HepG2 (cell line): Measurements from ENCODE around the gene NPDC1. TPM values are rescaled to one million over a fixed set of nuclear protein-coding genes. Genes with fewer than 3 reads are reported as not detected.

ENCODE experiments used
- ARID4A ChIP-seq: sonication (generic); formaldehyde crosslinking; IDR thresholded peaks from 2 replicates; pipeline ENCODE4 v1.5.0; 2020; ENCODE audit warnings: mild to moderate bottlenecking, missing genetic modification reagents, borderline replicate concordance
- FOXP1 ChIP-seq, 2 experiments: fragments of 450-650 bp in 1 of 2; IDR thresholded peaks; 2 replicates each; pipeline ENCODE4 v1.6.1; 2017 to 2018; ENCODE audit warnings: antibody characterized with exemption in 1 of 2
- KDM5B ChIP-seq: sonication (generic); formaldehyde crosslinking; IDR thresholded peaks from 2 replicates; pipeline ENCODE4 v1.4.0; 2020; ENCODE audit warnings: missing genetic modification reagents, mild to moderate bottlenecking, borderline replicate concordance
- MYC ChIP-seq: sonication (generic); formaldehyde crosslinking; IDR thresholded peaks from 2 replicates; pipeline ENCODE4 v1.9.0; 2021; ENCODE audit warnings: missing genetic modification reagents, borderline replicate concordance
- NR3C1 ChIP-seq: sonication (generic); formaldehyde crosslinking; IDR thresholded peaks from 2 replicates; pipeline ENCODE4 v1.4.0; 2020; ENCODE audit warnings: missing genetic modification reagents
- PAWR ChIP-seq: sonication (generic); formaldehyde crosslinking; IDR thresholded peaks from 2 replicates; pipeline ENCODE4 v1.4.0; 2020; ENCODE audit warnings: missing genetic modification reagents, mild to moderate bottlenecking, borderline replicate concordance
- PRDM15 ChIP-seq: sonication (generic); formaldehyde crosslinking; IDR thresholded peaks from 2 replicates; pipeline ENCODE4 v1.4.0; 2020; ENCODE audit warnings: missing genetic modification reagents
- RXRB ChIP-seq: IDR thresholded peaks from 2 replicates; pipeline ENCODE4 v1.6.1; 2016; ENCODE audit warnings: borderline replicate concordance, missing genetic modification reagents, missing compliant biosample characterization
- SNRNP70 ChIP-seq: fragments of 200-400 bp; formaldehyde crosslinking; IDR thresholded peaks from 2 replicates; pipeline ENCODE4 v1.6.1; 2017; ENCODE audit warnings: mild to moderate bottlenecking, low read depth, low read length, moderate library complexity
- SP5 ChIP-seq: IDR thresholded peaks from 2 replicates; pipeline ENCODE4 v1.6.1; 2016; ENCODE audit warnings: low read depth, borderline replicate concordance
- ZFP36L1 ChIP-seq: sonication (generic); formaldehyde crosslinking; IDR thresholded peaks from 2 replicates; pipeline ENCODE4 v1.8.0; 2022; ENCODE audit warnings: mild to moderate bottlenecking, missing genetic modification reagents, moderate library complexity
- polyA plus RNA-seq, 8 experiments: library from polyadenylated mRNA; depleted of rRNA in 3 of 8; stranded (reverse) in 7 of 8; unstranded in 1 of 8; fragments of >200 nt; fragmentation: Illumina TruSeq in 4 of 8; extraction: Trizol in 4 of 8; gene quantifications; 2 replicates each; pipeline versions ENCODE4 v1.2.1 to v1.2.3, GENCODE V29; 2011 to 2016; ENCODE audit warnings: low read depth in 4 of 8, missing spikeins in 1 of 8, mixed read lengths in 1 of 8; ENCODE audit not compliant: insufficient read depth in 1 of 8
- total RNA-seq, 5 experiments: library from RNA; depleted of rRNA; stranded (reverse); fragments of >200 nt; fragmentation: Illumina TruSeq; extraction: Trizol; gene quantifications; 2 replicates each; pipeline ENCODE4 v1.2.3, GENCODE V29; 2016; ENCODE audit warnings: low read depth in 1 of 5
- TF ChIP-seq, protein P1 (sequence below): sonication (generic); formaldehyde crosslinking; IDR thresholded peaks from 2 replicates; pipeline ENCODE4 v1.8.0; 2022; ENCODE audit warnings: missing genetic modification reagents, mild to moderate bottlenecking, moderate library complexity, borderline replicate concordance
- TF ChIP-seq, protein P2 (sequence below): sonication (generic); formaldehyde crosslinking; IDR thresholded peaks from 2 replicates; pipeline ENCODE4 v1.4.0; 2020; ENCODE audit warnings: missing genetic modification reagents, mild to moderate bottlenecking, borderline replicate concordance
- TF ChIP-seq, protein P3 (sequence below): IDR thresholded peaks from 2 replicates; pipeline ENCODE4 v1.6.1; 2016; ENCODE audit warnings: low read depth, borderline replicate concordance

The NPDC1 gene
- total and polyA plus RNA-seq, 2 of the 13 experiments (the other 11 are each of a cell fraction or from before 2014, with no cell fraction given) = 0.84 to 5.4 TPM

- TF ChIP-seq ARID4A (CRISPR knock-in tag) (peak; percentile 22; the same call in 1 of the 2 replicates), NR3C1 (no peak), PAWR (no peak), SNRNP70 (no peak), KDM5B (CRISPR knock-in tag) (0 out of 2 replicates have a peak, but pooled peaks have one; percentile 27), ZFP36L1 (no peak), MYC (CRISPR knock-in tag) (peak; percentile 46; the same call in 1 of the 2 replicates), SP5 (CRISPR knock-in tag) (peak; percentile 39; the same call in 1 of the 2 replicates), PRDM15 (no peak), FOXP1 (IDR thresholded peaks at IDR 0.05) (no peak), FOXP1 (CRISPR knock-in tag; IDR thresholded peaks at IDR 0.05) (0 out of 2 replicates have a peak, but pooled peaks have one; percentile 18), RXRB (CRISPR knock-in tag) (peak; percentile 35; the same call in 1 of the 2 replicates)
- TF ChIP-seq, protein P1, sequence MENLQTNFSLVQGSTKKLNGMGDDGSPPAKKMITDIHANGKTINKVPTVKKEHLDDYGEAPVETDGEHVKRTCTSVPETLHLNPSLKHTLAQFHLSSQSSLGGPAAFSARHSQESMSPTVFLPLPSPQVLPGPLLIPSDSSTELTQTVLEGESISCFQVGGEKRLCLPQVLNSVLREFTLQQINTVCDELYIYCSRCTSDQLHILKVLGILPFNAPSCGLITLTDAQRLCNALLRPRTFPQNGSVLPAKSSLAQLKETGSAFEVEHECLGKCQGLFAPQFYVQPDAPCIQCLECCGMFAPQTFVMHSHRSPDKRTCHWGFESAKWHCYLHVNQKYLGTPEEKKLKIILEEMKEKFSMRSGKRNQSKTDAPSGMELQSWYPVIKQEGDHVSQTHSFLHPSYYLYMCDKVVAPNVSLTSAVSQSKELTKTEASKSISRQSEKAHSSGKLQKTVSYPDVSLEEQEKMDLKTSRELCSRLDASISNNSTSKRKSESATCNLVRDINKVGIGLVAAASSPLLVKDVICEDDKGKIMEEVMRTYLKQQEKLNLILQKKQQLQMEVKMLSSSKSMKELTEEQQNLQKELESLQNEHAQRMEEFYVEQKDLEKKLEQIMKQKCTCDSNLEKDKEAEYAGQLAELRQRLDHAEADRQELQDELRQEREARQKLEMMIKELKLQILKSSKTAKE = no peak
- TF ChIP-seq, protein P2, sequence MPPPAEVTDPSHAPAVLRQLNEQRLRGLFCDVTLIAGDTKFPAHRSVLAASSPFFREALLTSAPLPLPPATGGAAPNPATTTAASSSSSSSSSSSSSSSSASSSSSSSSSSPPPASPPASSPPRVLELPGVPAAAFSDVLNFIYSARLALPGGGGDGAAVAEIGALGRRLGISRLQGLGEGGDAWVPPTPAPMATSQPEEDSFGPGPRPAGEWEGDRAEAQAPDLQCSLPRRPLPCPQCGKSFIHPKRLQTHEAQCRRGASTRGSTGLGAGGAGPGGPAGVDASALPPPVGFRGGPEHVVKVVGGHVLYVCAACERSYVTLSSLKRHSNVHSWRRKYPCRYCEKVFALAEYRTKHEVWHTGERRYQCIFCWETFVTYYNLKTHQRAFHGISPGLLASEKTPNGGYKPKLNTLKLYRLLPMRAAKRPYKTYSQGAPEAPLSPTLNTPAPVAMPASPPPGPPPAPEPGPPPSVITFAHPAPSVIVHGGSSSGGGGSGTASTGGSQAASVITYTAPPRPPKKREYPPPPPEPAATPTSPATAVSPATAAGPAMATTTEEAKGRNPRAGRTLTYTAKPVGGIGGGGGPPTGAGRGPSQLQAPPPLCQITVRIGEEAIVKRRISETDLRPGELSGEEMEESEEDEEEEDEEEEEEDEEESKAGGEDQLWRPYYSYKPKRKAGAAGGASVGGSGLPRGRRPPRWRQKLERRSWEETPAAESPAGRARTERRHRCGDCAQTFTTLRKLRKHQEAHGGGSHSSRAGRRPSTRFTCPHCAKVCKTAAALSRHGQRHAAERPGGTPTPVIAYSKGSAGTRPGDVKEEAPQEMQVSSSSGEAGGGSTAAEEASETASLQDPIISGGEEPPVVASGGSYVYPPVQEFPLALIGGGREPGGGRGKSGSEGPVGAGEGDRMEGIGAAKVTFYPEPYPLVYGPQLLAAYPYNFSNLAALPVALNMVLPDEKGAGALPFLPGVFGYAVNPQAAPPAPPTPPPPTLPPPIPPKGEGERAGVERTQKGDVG (CRISPR knock-in tag) = no peak
- TF ChIP-seq, protein P3, sequence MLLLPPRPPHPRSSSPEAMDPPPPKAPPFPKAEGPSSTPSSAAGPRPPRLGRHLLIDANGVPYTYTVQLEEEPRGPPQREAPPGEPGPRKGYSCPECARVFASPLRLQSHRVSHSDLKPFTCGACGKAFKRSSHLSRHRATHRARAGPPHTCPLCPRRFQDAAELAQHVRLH (CRISPR knock-in tag) = no peak
Measured at GRCh38 chr9:137056739-137057415, 10.9 kb upstream of the NPDC1 start (continued).
